ENCODE results near the gene FBXW4.

FBXW4 gene

GRCh38 chr10:101578192-101578591 is 116.8 kb downstream of the FBXW4 start:
- DNase-seq: no peak

GRCh38 chr10:101577121-101577871 is 117.7 kb downstream of the FBXW4 start:
- DNase-seq: no peak

GRCh38 chr10:101576211-101576863 is 118.6 kb downstream of the FBXW4 start:
- DNase-seq: no peak

GRCh38 chr10:101575580-101576210 is 119.3 kb downstream of the FBXW4 start:
- no peak for DNase-seq

- DNase-seq: no peak
Measured at GRCh38 chr10:101575091-101575490, 119.9 kb downstream of the FBXW4 start.

- no peak for DNase-seq
Measured at GRCh38 chr10:101573885-101574753, 120.9 kb downstream of the FBXW4 start.

- no peak for DNase-seq
Measured at GRCh38 chr10:101572785-101573184, 122.2 kb downstream of the FBXW4 start.

GRCh38 chr10:101572126-101572525 is 122.8 kb downstream of the FBXW4 start:
- DNase-seq: no peak

- no peak for DNase-seq
Measured at GRCh38 chr10:101571271-101571925, 123.6 kb downstream of the FBXW4 start.

- DNase-seq: no peak
Measured at GRCh38 chr10:101570428-101571270, 124.3 kb downstream of the FBXW4 start.

GRCh38 chr10:101569622-101570427 is 125.1 kb downstream of the FBXW4 start:
- DNase-seq: no peak

- DNase-seq: no peak
Measured at GRCh38 chr10:101569323-101569621, 125.7 kb downstream of the FBXW4 start.

- no peak for DNase-seq
Measured at GRCh38 chr10:101568054-101568745, 126.8 kb downstream of the FBXW4 start.

- DNase-seq: no peak
Measured at GRCh38 chr10:101567165-101568006, 127.6 kb downstream of the FBXW4 start.

GRCh38 chr10:101566333-101567164 is 128.4 kb downstream of the FBXW4 start:
- DNase-seq: no peak

GRCh38 chr10:101565936-101566332 is 129.0 kb downstream of the FBXW4 start:
- DNase-seq: no peak

GRCh38 chr10:101565370-101565900 is 129.5 kb downstream of the FBXW4 start:
- no peak for DNase-seq

- DNase-seq: no peak
Measured at GRCh38 chr10:101564490-101564991, 130.4 kb downstream of the FBXW4 start.

Measured in NCI-H526 treated with DMSO at 0.1 percent for 48 hours (cell line).